GM19239 (cell line): ENCODE measurements around the gene APBA2.

Experiments
- DNase-seq: peaks from one replicate; pipeline ENCODE4 v3.0.0; 2011; ENCODE audit warnings: low spot score; ENCODE audit not compliant: insufficient read length
- FAIRE-seq: peaks from 2 replicates; lab custom pipeline; 2011; peaks lifted over from hg19 to GRCh38; lab: Jason Lieb, UNC

APBA2 gene

GRCh38 chr15:28930011-28930410, 44.2 kb downstream of the APBA2 start:
- no peak for DNase-seq
- no peak for FAIRE-seq

GRCh38 chr15:28930476-28931291, 44.9 kb downstream of the APBA2 start:
- DNase-seq, result no peak
- no peak for FAIRE-seq

GRCh38 chr15:28931828-28932227, 46.1 kb downstream of the APBA2 start:
- no peak for FAIRE-seq
- no peak for DNase-seq

- no peak for FAIRE-seq
Observed at GRCh38 chr15:28932361-28932760, 46.6 kb downstream of the APBA2 start.

GRCh38 chr15:28933710-28934445, 48.1 kb downstream of the APBA2 start:
- DNase-seq (no peak), FAIRE-seq (no peak)

More at GRCh38 chr15:28932361-28932760, 46.6 kb downstream of the APBA2 start:
- DNase-seq, result no peak

GRCh38 chr15:28934645-28935044, 48.9 kb downstream of the APBA2 start:
- DNase-seq (no peak), FAIRE-seq (no peak)

GRCh38 chr15:28935316-28935715, 49.5 kb downstream of the APBA2 start:
- DNase-seq (no peak), FAIRE-seq (no peak)

- DNase-seq (no peak), FAIRE-seq (no peak)
Observed at GRCh38 chr15:28936081-28936480, 50.3 kb downstream of the APBA2 start.

GRCh38 chr15:28936481-28936881, 50.7 kb downstream of the APBA2 start:
- DNase-seq (no peak), FAIRE-seq (no peak)

GRCh38 chr15:28937271-28937670, 51.5 kb downstream of the APBA2 start:
- FAIRE-seq (no peak), DNase-seq (no peak)

- DNase-seq (no peak), FAIRE-seq (no peak)
Observed at GRCh38 chr15:28942046-28942445, 56.3 kb downstream of the APBA2 start.

GRCh38 chr15:28942571-28942970, 56.8 kb downstream of the APBA2 start:
- no peak for DNase-seq
- no peak for FAIRE-seq

- FAIRE-seq (no peak), DNase-seq (no peak)
Observed at GRCh38 chr15:28943146-28943545, 57.4 kb downstream of the APBA2 start.

- no peak for FAIRE-seq
- no peak for DNase-seq
Observed at GRCh38 chr15:28943611-28944230, 57.9 kb downstream of the APBA2 start.

GRCh38 chr15:28944286-28944685, 58.5 kb downstream of the APBA2 start:
- FAIRE-seq, result no peak
- DNase-seq, result no peak

- FAIRE-seq (no peak), DNase-seq (no peak)
Observed at GRCh38 chr15:28944696-28945300, 59.0 kb downstream of the APBA2 start.

- DNase-seq (no peak), FAIRE-seq (no peak)
Observed at GRCh38 chr15:28945626-28946230, 60.0 kb downstream of the APBA2 start.

GRCh38 chr15:28946803-28947202, 61.0 kb downstream of the APBA2 start:
- FAIRE-seq (no peak), DNase-seq (no peak)

- no peak for DNase-seq
- no peak for FAIRE-seq
Observed at GRCh38 chr15:28947221-28947674, 61.5 kb downstream of the APBA2 start.

- FAIRE-seq (no peak), DNase-seq (no peak)
Observed at GRCh38 chr15:28948036-28948435, 62.3 kb downstream of the APBA2 start.
